Measurements from ENCODE around the gene RNASE7.

RNASE7 gene

DNA sequence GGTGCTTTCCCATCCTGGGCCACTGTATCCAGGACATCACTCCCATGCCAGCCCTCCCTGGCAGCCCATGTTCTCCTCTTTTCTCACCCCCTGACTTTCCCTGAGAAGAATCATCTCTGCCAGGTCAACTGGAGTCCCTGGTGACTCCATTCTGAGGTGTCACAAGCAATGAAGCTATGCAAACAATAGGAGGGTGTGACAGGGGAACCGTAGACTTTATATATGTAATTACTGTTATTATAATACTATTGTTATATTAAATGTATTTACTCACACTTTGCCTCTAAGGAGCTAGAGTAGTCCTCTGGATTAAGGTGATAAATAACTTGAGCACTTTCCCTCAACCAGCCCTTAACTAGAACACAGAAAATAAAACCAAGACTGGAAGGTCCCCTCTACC lies 47.1 kb downstream of the RNASE7 start:
- DNase-seq: no peak

DNA sequence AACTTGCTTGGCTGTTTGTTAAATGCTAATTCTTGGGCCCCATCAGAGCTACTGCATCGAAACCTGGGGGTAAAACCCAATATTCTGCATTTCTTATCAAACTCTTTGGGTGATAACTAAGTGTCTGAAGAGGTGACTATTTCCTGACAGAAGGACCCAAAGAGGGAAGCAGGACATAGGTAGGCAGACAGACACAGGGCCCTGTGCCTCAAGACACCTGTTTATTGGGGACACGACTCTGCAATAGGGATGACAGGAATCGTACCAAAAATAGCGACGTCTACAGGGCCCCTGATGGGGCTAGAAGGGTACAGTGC lies 47.7 kb downstream of the RNASE7 start:
- no peak for DNase-seq

- DNase-seq: no peak
Measured at GRCh38 chr14:21090194-21090939, 48.2 kb downstream of the RNASE7 start.

- DNase-seq: no peak
Measured at GRCh38 chr14:21090940-21091663, 48.9 kb downstream of the RNASE7 start.

DNA sequence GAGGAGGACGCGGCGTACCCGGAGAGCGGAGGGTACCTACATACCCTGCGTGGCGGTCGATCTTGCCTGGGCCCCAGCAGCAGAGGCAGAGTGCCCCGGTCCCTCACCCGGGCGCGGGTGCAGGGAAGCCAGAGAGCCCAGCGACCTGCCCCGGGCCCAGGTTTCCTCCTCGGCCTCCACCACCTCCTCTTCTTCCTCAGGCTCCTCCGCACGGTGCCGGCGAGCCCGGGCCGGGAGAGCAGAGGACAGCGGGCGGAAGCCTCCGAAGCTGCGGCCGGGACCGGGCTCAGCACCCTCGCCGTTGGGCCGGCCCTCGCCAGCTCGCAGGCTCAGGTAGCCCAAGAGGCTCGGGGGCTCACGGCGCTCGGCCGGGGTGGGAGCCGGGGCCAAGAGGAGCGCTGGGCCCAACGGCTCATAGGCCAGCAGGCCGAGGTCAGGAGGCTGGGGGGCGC lies 49.7 kb downstream of the RNASE7 start:
- DNase-seq: no peak

- no peak for DNase-seq
Measured at GRCh38 chr14:21092273-21093011, 50.3 kb downstream of the RNASE7 start.

GRCh38 chr14:21093018-21093417 lies 50.9 kb downstream of the RNASE7 start:
- DNase-seq: no peak

All from DMS 273 treated with DMSO at 0.1 percent for 48 hours (cell line).